Left ventricle myocardium inferior (tissue), 1 donor: ENCODE measurements around the gene SH3GLB2. TPM values are rescaled to one million over a fixed set of nuclear protein-coding genes. Genes with fewer than 3 reads are reported as not detected.

ENCODE experiments used
- DNase-seq: peaks from one replicate; pipeline ENCODE4 v3.0.0-alpha.2; 2020
- H3K27ac ChIP-seq: fragments of 200-600 bp; replicated peaks from 2 replicates; pipeline ENCODE4 v1.8.0; 2021
- H3K27me3 ChIP-seq: fragments of 200-600 bp; 2 replicates; pipeline ENCODE4 v1.8.0; 2021; ENCODE audit warnings: low read depth
- H3K36me3 ChIP-seq: fragments of 200-600 bp; 2 replicates; pipeline ENCODE4 v1.8.0; 2021
- H3K4me1 ChIP-seq: fragments of 200-600 bp; 2 replicates; pipeline ENCODE4 v1.8.0; 2021
- H3K4me3 ChIP-seq: fragments of 200-600 bp; 2 replicates; pipeline ENCODE4 v1.8.0; 2021; ENCODE audit warnings: mild to moderate bottlenecking, moderate library complexity
- H3K9me3 ChIP-seq: fragments of 200-600 bp; replicated peaks from 2 replicates; pipeline ENCODE4 v1.8.0; 2021
- intact Hi-C: fragments of 100-400 bp; cut with micrococcal nuclease; formaldehyde crosslinking; loops from one replicate; pipeline ENCODE4 v1.11.0; 2022
- total RNA-seq: library from RNA; stranded (reverse); fragmentation: NEBNext Ultra II Directional; extraction: Animal tissue kit (Norgen Biotek cat#: 25700); gene quantifications from one replicate; pipeline ENCODE4 v1.2.1, GENCODE V29; 2021
- TF ChIP-seq, protein P1 (sequence below): fragments of 200-600 bp; IDR thresholded peaks from 2 replicates; pipeline ENCODE4 v1.8.0; 2021; ENCODE audit warnings: antibody characterized with exemption, mild to moderate bottlenecking, borderline replicate concordance
- donor health status: DM: no; HTN: yes; CAD: no; lungs with severe emphysema.

The SH3GLB2 gene
- total RNA-seq, 1 donor from 2014 or later, result 33.9 TPM

DNA sequence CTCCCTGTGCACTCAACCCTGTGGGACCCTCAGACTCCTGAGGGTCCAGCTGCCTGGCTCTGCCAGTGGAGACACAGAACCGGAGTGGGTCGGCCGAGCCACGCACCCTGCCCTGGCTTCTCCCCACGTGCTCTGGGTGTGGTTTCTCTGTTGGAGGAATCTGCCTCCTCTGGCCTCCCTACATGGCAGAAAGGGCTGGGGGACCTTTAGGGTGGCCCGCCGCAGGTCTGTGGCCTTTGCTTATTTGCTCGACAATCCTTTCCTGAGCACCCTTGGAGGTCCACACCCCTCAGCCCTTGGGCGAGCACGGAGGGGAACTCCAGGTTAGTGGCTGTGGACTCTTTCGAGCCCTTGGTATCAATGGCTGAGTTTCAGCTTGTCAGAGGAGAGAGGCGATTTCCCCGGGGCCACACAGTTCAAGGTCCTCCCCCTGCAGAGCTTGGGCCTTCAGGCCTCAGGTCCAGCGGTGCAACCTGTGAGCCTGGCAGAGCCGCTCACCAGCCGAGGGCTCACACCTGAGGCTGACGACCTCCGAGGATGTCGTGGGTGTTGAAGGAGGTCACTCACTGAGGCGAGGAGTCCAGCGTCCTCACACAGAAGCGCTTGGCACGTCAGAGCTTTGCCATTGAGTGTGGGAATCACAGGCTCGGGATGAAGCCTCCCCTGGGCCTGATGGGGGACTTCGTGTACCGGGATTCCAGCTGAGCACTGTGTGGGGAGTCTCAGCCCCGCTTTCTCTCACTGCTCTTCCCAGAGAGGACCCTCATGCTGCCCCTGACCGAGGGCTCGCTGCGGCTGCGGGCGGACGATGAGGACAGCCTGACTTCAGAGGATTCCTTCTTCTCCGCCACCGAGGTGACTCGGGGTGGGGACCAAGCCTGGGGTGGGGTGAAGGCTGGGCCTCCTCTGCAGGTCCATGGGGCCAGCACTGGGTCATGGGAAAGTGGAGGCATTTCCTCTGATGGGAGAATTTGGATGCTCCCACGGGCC, 32.0 kb upstream of the SH3GLB2 start:
- no peak for DNase-seq
- Histone ChIP-seq H3K27ac (no peak overlapping the region), H3K27me3 (no peaks in the 10 kb centered on the region), H3K4me1 (no peaks in the 10 kb centered on the region), H3K36me3 (peaks cover 90% of the 10 kb centered on the region), H3K9me3 (no peaks in the 10 kb centered on the region), H3K4me3 (no peak overlapping the region)
- TF ChIP-seq, protein P1, sequence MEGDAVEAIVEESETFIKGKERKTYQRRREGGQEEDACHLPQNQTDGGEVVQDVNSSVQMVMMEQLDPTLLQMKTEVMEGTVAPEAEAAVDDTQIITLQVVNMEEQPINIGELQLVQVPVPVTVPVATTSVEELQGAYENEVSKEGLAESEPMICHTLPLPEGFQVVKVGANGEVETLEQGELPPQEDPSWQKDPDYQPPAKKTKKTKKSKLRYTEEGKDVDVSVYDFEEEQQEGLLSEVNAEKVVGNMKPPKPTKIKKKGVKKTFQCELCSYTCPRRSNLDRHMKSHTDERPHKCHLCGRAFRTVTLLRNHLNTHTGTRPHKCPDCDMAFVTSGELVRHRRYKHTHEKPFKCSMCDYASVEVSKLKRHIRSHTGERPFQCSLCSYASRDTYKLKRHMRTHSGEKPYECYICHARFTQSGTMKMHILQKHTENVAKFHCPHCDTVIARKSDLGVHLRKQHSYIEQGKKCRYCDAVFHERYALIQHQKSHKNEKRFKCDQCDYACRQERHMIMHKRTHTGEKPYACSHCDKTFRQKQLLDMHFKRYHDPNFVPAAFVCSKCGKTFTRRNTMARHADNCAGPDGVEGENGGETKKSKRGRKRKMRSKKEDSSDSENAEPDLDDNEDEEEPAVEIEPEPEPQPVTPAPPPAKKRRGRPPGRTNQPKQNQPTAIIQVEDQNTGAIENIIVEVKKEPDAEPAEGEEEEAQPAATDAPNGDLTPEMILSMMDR, result no peak
- intact Hi-C loops, result no loop called here

DNA sequence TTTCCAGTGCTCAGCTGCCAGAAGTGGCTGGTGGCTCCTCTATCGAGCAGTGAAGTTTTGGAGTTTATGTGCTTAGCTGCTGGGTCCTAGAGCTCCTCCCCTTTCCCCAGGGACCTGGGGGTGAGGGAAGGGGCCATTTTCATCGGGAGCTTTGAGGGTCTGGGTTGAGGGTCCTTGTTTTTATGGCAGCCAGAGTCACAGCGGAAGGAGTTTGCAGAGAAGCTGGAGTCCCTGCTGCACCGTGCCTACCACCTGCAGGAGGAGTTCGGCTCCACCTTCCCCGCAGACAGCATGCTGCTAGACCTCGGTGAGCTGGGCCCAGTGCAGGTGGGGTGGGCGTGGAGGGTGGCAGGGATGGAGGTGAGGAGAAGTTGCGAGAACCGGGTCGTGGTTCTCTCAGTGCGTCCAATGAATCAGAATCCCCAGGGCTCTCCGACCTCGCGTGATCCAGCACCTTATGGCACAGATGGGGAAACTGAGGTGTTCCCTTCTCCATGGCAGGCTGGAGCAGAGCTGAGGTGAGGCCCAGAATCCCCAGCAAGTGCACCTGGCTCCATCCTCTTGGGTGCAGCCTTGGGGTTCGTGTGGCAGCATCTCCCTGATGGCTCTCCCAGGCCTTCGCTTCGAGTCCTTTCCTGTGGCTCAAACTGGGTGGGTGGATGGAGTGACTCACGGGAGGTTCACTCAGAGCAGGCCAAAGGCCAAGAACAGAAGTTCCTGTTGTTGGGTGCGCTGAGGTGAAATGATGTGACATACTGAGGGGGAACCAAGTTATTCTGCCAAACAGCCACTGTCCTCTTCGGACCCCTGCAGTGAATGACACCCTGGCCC, 31.0 kb upstream of the SH3GLB2 start:
- Histone ChIP-seq H3K36me3 (peaks cover 91% of the 10 kb centered on the region), H3K4me1 (no peaks in the 10 kb centered on the region), H3K27me3 (no peaks in the 10 kb centered on the region), H3K9me3 (no peaks in the 10 kb centered on the region), H3K4me3 (no peak overlapping the region), H3K27ac (no peak overlapping the region)
- no peak for DNase-seq
- intact Hi-C loops, result no loop called here
- TF ChIP-seq, protein P1, result no peak

- intact Hi-C loops, result no loop called here
- Histone ChIP-seq H3K4me3 (no peak overlapping the region), H3K4me1 (peaks cover 12% of the 10 kb centered on the region), H3K27me3 (no peaks in the 10 kb centered on the region), H3K27ac (no peak overlapping the region), H3K36me3 (peaks cover 85% of the 10 kb centered on the region), H3K9me3 (no peaks in the 10 kb centered on the region)
- no peak for DNase-seq
- TF ChIP-seq, protein P1, result no peak
These were observed 26.2 kb upstream of the SH3GLB2 start for GRCh38 chr9:129054163-129054851.

DNA sequence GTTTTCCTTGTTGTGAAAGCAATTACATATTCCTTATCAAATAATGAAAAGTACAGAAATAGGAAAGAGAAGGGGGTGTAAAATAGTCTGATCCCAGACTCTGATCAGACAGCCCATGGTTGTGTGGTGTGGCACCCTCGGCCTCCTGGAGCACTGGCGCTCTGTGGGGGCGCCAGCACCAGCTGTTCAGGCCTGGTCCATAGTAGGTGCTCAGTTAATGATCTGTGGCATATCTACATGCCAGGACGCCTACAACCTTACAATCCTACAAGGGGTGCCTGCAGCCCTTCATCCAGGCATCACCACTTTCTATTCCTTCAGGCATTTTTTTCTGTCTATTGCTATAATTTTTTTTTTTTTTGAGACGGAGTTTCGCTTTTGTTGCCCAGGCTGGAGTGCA, 24.9 kb upstream of the SH3GLB2 start:
- Histone ChIP-seq H3K4me3 (no peak overlapping the region), H3K36me3 (peaks cover 89% of the 10 kb centered on the region), H3K9me3 (no peaks in the 10 kb centered on the region), H3K4me1 (peaks cover 12% of the 10 kb centered on the region), H3K27me3 (no peaks in the 10 kb centered on the region), H3K27ac (peak overlapping the region; percentile 78)
- no peak for DNase-seq
- TF ChIP-seq, protein P1, result no peak
- intact Hi-C loops, result no loop called here

DNA sequence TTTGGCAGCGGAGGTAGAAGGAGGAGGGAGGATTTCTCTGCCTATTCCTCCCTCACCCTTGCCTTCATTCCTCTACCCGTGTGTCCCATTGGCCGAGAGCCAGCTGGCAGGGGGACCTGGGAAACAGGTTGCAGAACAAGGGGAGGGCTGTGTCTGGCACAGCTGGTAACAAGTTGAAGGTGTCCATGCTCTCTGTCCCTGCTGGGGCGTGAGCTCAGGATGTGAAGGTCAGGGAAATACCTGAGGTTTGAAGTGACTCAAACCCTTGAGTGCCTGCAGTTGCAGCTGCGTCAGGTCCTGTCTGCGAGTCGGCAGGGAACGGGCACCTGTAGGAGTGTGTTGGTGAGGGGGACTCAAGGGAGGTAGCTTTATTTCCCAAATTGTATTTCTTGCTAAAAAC, 24.5 kb upstream of the SH3GLB2 start:
- Histone ChIP-seq H3K36me3 (peaks cover 93% of the 10 kb centered on the region), H3K27me3 (no peaks in the 10 kb centered on the region), H3K9me3 (no peaks in the 10 kb centered on the region), H3K4me3 (no peak overlapping the region), H3K4me1 (peaks cover 12% of the 10 kb centered on the region), H3K27ac (peak overlapping the region; percentile 78)
- peak; percentile 86 for DNase-seq
- intact Hi-C loops, result no loop called here
- TF ChIP-seq, protein P1, result no peak
